ENCODE data around the gene CELSR1.
A peak's percentile ranks its signal among the peaks of the same experiment; 100 is the strongest.
"Not testable (repeated sequence)": the region's sequence is repeated elsewhere in the genome, so short reads cannot be mapped to it uniquely, and the experiment has no call there.

CELSR1 gene

DNA sequence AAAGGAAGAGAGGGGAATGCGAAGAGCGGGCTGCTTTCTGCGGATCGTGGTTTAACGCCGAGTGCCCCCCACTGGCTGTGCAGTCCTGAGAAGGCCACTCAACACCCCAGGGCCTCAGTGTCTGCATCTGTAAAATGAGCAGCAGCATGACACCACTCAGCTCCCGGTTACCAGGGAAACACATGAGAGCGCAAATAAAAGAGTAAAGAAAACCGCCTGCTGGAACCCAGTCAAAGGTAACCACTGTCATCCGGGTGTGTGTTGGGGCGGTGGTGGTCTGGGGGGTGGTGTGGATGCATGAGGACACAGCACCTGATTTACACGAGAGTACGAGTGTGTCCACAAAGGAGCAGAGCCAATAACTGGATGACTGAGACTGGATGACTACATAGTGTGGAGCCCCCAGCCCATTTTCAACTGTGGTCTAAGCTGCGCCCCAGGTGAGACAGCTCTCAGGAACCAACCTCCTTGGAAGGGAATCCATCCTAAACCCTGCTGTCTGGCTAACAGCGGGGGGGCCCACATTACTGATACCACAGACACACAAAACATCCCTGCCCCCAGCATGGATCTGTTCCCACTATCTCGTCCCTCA, 5.7 kb downstream of the CELSR1 start:
- no peak for DNase-seq

DNA sequence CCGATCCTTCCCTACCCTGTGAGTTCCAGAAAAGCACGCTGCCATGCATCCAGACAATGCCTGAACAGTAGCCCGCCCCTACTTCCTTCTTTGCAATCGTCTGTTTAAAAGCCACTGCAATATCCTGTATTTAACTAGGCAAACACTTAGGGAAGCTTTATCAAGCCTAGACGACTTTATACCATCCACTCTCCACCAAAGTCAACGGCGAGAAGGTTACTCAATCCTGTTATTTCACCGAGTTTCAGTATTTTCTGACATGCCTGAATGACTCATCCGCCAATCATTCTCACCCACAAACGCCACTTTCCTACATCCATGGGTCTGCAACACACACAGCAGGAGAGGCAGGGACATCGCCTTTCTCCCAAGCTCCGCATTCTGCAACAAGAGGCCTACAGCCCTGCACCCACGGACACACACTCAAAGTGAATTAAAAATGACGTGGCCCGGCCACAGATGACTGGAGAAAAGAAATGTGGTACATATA, 9.3 kb downstream of the CELSR1 start:
- DNase-seq = peak; percentile 35

DNA sequence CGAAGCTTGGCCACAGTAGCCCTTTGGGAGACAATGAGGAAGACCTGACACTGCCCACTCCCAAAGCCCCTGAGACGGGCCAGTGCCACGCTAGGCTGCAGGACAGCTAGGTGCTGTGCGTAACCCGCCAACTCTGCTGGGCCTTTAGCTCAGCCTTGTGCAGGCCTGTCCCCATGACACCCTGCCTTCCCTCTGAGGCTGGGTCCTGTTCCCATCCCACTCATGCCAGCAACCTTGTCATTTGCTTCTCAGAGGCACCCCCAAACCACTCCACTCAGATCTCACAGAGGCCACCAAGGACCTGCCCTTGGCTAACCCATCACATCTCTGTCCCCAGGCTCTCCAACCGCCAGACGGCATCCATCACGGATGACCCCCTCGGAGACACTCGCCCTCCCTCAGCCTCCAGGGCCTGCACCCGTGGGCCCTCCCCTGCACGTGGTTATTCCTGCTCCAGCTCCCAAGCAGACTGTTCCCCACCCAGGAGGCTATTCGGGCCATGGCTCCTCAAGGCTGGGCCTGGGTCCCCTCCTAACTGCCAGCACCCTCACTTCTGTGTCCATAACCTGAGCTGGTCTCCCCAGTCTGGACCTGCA, 11.1 kb downstream of the CELSR1 start:
- no peak for DNase-seq

DNA sequence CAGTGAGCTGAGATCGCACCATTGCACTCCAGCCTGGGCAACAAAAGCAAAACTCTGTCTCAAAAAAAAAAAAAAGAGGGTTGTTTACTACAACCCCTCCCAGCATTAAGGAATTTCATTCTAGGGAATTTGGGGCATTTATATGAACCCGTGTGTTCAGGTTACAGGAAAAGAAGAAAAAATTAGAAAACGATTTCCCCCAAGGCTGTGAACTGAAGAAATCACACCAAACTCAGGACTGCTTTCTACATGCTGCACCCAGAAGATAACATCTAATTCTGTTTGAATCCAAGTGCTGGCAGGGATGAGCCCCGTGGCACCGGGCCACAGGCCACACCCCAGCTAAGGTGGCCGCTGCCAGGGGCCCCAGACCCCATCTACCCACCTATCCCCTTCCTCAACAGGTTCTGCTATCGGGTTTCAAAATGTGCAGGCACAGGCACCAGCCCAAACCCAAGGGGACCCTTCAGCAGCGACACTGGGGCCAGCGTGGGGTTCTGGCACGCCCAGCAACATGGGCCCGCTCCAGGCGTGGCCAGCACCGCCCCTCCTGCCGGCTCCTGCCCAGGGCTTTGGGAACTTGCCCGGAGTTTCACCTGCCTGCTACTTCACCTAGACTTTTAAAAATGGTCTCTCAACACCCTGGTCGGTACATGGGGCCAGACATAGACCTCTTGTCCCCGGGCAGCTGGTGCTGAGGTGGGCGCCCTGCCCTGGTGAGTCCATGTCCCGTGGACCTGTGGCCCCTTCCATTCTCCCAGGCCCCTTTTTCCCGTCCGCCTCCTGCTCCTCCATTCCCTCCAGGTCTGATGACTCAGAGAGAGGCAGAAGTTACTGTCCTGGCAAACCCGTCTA, 11.8 kb downstream of the CELSR1 start:
- DNase-seq = no peak

DNA sequence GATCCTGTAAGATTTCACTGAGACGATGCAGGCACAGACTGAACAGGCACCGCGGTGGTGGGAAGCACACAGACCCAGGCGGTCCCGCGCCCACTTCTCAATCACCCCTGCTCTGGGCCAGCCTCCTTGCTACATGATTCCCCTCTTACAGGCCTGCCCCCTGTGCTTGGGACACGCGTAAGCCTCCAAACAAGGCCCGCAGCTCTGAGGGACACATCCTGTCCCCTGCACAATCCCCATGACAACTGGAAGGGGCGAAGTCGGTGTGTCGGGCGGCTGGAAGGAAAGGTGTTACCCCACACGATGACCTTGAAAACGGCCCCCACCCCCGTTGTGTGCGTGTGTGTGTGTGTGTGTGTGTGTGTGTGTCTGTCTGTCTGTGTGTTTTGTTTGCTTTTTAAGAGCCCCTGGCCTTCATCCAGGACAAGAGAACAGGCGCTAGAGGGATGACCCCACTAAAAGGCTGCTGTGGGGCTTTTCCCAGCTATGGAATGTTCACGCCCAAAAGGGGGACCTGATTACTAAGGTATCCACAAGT, 13.1 kb downstream of the CELSR1 start:
- DNase-seq = no peak

DNA sequence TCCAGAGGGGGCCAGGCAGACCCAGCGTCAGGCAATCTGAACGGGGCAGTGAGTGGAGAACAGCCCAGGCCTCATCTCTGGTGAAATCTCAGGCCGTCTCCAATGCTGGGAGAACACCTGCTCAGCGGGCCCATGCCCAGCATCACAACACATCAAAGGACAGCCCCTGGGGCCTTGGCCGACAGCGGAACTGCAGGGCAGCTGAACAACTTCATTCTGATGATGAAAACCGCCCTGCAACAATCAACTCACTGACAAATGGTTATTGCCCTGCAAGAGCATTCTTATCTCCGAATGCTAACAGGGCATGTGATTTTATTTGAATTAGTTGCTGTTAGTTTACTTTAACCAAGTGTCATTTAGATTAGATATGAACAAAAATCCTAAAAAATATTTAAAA, 14.6 kb downstream of the CELSR1 start:
- no peak for DNase-seq

DNA sequence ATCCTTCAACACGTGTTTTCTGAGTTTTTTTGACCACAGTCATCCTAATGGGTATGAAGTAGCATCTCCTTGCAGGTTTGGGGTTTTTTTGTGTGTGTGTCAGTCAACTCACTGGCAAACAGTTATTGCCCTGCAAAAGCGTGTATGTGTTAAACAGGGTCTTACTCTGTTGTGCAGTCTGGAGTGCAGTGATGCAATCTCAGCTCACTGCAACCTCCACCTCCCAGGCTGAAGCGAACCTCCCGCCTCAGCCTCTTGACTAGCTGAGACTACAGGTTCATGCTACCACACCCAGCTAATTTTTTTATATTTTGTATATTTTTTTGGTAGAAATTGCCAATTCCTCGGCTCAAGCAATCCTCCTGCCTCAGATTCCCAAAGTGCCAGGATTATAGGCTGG, 15.4 kb downstream of the CELSR1 start:
- DNase-seq = no peak

DNA sequence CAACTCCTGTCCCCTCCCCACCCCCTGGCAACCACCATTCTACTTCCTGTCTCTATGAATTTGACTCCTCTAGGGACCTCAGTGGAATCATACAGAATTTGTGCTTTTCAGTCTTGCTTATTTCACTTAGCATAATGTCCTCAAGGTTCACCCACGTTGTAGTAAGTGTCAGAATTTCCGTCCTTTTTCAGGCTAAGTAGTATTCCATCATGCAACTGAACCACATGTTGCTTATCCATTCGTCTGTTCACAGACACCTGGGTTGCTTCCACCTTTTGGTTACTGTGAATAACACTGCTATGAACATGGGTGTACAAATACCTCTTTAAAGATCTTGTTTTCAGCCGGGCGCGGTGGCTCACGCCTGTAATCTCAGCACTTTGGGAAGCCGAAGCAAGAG, 16.5 kb downstream of the CELSR1 start:
- no peak for DNase-seq

DNA sequence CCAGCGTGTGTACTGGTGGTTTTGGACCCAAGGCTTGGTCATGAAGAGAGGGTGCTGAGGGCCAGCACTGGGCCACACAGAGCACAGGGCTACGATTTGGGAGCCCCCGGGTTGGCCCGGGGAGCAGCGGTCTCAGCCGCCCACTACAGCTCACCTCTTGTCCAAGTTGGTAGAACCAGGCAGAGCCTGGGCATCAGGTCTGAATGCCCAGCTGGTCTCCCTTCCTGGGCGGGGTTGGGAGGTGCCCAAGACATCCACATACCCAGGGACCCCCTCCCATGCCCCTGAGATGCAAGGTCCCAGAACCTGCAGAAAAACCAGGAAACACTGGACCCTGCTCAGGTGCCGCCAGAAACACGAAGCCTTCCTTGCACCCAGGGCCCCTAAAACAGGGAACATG, 18.0 kb downstream of the CELSR1 start:
- no peak for DNase-seq

DNA sequence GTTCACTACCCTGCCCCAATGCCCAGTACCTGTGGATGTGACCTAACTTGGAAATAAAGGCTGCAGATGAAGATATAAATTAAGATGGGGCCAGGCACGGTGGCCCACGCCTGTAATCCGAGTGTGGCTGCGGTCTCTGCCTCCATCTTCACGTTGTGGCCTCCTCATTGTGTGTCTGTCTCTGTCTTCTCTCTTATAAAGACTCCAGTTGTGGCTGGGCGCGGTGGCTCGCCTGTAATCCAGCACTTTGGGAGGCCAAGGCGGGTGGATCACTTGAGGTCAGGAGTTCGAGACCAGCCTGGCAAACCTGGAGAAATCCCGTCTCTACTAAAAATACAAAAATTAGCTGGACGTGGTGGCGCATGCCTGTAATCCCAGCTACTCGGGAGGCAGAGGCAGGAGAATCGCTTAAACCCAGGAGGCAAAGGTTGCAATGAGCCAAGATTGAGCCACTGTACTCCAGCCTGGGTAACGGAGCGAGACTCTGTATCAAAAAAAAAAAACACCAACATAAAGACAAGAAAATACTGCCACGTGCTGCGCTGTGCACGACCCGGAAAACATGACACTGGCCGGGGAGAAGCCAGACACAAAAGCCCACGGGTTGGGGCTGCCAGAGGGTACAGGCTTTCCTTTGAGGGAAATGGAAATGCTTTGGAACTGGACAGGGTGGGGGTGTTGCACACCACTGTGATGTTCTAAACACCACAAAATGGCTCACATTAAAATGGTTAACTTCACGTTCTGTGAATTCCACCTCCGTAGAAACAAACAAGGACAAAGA, 18.7 kb downstream of the CELSR1 start:
- no peak for DNase-seq

DNA sequence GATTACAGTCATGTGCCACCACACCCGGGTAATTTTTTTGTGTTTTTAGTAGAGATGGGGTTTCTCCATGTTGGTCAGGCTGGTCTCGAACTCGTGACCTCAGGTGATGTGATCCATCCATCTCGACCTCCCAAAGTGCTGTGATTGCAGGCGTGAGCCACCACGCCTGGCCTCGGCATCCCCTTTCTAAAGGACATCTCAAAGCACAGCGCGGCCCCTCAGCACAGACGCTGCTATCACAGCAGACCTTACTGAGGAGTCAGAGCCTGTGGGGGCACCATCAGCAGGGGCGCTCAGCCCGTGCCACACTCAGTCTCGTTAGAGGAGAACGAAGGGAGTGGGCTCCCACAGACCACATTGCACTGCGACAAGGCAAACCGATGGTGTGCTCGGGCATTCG, 19.4 kb downstream of the CELSR1 start:
- DNase-seq = no peak

DNA sequence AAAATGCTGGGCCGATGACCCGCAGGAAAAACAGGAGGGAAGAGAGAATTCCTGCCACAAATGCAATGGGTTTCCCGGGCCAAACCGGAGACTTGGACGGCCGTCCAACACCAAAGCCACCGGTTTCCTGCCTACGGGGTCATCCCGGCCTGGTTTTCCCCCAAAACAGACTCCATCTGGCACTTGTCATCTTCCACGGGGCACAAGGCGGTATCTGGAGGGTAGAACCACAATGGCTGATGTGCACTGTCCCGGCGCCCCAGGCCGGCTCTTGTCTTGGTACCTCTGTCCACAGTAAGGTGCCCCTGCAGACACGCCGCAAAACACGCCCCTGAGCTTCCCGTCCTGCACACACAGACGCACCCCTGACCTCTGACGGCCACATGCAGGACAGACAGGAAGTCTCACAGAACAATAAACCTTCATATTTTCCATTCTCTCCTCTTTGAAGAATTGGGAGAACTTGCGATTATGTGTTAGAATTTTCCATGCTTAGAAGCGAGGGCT, 20.1 kb downstream of the CELSR1 start:
- DNase-seq = no peak

DNA sequence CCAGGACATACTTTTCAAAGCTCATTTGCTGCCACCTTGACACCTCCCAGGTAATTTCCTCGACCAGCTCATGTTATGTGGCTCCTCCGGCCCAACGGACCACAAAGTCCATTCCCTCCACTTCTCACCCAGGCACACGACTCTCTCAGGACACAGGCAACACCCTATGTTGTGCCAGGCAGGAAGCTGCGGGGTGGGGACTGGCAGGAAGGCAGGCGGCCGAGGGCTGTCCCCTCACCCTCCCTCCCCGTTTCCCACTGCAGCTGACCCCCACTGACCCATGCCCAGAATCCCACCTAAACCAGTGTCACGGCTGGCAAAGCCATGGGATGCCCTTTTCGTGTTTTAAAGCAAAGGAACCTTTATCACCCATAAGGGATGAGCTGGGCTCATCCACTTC, 20.8 kb downstream of the CELSR1 start:
- DNase-seq = no peak

DNA sequence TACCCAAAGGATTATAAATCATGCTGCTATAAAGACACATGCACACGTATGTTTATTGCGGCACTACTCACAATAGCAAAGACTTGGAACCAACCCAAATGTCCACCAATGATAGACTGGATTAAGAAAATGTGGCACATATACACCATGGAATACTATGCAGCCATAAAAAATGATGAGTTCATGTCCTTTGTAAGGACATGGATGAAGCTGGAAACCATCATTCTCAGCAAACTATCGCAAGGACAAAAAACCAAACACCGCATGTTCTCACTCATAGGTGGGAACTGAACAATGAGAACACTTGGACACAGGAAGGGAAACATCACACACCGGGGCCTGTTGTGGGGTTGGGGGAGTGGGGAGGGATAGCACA, 21.3 kb downstream of the CELSR1 start:
- not testable (repeated sequence) for DNase-seq

DNA sequence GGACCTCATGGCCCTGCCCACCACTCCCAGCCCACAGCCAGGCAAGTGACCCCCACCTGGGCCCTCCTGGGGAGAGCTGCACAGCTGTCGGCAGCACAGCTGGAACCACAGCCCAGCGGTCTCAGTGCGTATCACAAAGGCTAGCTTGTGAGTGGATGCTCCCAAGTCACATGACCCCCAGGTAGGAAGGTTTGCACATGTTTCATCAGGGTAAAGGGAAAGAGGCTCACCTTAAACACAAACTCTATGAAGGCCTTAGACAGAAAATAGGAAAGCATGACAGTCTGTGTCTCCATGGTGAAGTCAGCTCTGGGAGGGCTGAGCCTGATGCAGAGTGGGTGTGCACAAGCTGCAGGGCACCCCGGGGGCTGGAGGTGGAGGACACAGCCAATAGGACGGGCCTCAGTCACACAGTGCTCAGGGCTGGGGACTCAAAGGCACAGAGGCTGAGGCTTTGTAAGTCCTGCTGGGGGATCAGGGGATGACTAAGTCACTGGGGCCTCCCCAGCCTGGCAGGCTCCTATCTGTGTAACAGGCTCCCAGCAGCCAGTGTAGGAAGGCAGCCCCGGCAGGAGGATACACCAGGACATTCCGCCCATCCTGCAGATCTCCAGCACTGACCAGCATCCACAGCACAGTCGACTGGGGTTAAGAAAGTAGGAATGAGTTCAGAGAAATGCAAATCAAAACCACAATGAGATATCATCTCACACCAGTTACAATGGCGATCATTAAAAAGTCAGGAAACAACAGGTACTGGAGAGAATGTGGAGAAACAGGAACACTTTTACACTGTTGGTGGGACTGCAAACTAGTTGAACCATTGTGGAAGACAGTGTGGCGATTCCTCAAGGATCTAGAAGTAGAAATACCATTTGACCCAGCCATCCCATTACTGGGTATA, 22.0 kb downstream of the CELSR1 start:
- no peak for DNase-seq

DNA sequence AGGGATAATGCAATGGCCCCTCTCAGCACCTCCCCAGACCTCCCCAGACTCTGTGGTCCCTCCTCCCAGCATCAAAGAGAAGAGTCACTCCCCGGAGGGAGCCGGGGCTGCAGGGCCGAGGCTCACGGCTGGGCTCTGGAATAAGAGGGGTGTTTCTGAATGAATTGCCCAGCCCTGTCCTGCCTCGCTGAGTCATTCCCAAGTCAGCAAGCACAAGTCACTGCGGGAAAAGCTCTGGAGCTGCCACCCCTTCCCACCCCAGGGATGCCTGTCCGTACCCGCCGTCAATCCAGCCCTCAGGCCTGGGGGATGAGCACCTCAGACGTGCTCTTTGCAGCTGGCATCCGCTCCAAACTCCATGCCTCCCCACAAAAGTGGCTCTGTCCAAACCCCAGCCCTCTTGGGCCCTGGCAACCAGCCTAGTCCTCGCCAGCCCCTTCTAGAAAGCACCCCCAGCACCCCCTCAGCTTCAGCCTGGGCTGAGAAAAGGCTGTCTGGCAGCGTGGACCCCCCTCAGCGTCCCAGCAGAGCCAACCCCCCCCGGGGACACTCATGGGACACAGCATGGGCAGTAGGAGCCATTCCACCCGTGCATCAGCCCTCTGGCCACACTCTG, 22.7 kb downstream of the CELSR1 start:
- no peak for DNase-seq

DNA sequence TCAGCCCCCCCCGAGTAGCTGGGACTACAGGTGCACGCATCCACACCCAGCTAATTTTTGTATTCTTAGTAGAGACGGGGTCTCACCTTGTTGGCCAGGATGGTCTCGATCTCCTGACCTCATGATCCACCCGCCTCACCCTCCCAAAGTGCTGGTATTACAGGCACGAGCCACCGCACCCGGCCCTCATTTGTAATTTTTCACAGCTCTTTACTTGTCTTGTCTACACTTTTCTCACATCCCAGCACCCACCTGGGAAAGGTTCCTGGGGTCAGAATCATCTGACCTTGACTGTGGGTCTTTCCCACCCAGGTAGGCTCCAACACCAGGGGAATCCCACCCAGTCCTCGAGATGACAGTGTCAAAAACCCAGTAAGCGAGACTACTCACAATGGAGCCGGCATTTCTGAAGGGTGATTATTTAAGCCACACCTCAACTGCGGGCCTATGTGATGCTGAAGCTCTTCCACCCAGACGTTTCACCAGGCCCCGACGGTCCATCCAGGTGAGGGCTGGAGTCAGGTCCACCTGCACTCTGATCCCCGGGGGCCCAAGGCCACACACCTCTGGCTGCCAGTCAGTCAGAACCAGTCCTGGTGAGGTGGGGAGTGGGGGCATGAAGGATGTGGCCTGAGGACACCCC, 23.4 kb downstream of the CELSR1 start:
- no peak for DNase-seq

DNA sequence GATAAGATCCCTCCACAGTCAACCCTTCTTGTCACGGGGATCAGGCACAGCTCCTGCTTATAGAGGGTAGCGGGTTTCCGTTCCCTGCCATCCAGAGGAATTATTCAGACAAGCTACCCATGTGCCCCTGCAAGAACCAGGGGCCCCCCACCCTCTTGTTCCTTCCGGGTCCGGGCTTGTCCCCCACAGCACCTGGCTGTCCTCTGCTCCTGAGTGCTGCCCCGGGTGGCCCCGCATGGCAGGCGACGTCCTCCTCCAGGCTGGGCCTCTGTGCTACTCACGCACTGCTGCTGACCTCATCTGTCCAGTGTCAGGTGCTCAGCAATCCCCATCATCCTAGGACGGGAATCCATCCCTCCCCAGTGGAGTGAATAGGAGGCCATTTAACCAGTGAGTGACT, 24.7 kb downstream of the CELSR1 start:
- no peak for DNase-seq

DNA sequence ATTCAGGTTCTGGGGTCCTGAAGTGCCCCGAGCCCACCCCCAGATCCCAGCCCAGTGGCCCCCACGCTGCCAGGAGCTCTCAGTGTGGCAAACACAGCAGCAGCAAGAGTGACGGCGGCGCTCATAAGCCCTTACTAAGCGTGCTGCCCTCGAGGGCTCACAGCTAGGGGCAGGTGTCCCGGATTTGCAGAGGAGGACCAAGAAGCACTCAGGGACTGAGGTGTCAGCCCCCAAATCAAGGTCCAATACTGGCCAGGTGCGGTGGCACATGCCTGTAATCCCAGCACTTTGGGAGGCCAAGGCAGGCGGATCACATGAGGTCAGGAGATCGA, 25.4 kb downstream of the CELSR1 start:
- DNase-seq = no peak

DNA sequence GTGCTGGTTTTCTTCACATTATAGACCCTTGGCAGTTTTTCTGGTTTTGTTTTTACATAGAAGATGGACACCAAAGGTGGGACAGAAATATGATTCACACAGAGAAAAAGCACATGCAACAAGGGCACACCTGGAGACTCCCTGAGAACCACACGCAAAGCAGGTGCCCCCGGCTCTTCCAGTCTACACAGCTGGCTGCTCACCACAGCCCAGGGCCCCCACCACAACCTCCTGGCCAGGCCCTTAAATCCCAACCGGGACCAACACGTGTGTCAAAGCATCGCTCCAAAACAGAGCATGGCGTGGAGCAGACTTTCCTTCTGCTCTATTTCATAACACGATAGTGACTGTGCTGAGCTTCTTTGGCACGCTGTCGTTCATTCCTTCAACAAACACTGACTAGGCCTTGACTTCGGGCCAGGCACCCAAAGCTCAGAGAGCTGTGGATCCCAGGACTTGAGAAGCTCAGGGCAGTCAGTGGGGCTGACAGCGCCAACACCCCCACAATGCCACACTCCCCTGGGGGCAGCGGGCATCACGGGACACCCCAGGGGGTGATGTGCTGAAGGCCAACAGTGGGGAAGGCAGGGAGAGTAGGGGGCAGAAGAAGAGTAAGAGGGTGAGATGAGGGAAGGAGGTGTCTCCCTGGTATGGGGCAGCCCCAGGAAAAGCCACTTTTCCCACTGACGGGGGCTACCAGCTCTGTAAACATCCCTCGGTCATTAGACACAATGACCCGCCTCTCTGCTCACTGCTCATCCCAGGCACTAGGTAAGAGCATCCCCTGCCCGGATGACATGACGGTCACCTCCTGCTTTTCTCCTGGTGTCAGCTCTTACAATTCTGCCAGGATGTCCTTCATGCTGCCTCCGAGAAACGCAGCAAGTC, 26.0 kb downstream of the CELSR1 start:
- no peak for DNase-seq

All from activated CD4-positive, alpha-beta T cell treated with anti-CD3 and anti-CD28 coated beads, Interleukin-10, Interleukin-2, amounts not matched to agents 100 ng/mL and 50 ng/mL, durations not matched to agents 16 hours and 8 hours (primary cell).